Measurements from ENCODE around the gene DAPK2.

- TF ChIP-seq CTCF (conservative IDR thresholded peaks at IDR 0.05 in 1 of 2, IDR thresholded peaks at IDR 0.05 in 1 of 2; ENCODE audit: extremely low read depth in 1 of 2, insufficient read depth in 1 of 2, low read depth in 1 of 2, low read length in 2 of 2) (no peak), EZH2 (IDR thresholded peaks at IDR 0.05; ENCODE audit: borderline replicate concordance, low read length) (no peak)
Observed at GRCh38 chr15:64052925-64053491, 6.7 kb upstream of the DAPK2 start.
